AG09309 (cell line): ENCODE measurements around the gene LRRC7.

Source experiments
- DNase-seq: peaks from one replicate; pipeline ENCODE4 v3.0.0-alpha.2; 2010; ENCODE audit warnings: low read depth
- H3K4me3 ChIP-seq: 2 replicates; pipeline ENCODE4 v1.5.1; 2011; ENCODE audit warnings: mild to moderate bottlenecking, low read depth, low read length, moderate library complexity; ENCODE audit not compliant: control insufficient read depth
- CTCF ChIP-seq: IDR thresholded peaks from 2 replicates; pipeline ENCODE4 v1.5.1; 2011; ENCODE audit warnings: mild to moderate bottlenecking, low read depth, low read length, inconsistent platforms; ENCODE audit not compliant: insufficient read depth, control insufficient read depth; ENCODE audit errors: missing control alignments

The LRRC7 gene

GRCh38 chr1:69743146-69743545 lies 175.4 kb downstream of the LRRC7 start:
- no peak for DNase-seq
- H3K4me3 ChIP-seq: no peak overlapping the region
- TF ChIP-seq CTCF: no peak

- H3K4me3 ChIP-seq: no peak overlapping the region
- DNase-seq: no peak
- TF ChIP-seq CTCF: no peak
Observed at GRCh38 chr1:69744381-69744780, 176.7 kb downstream of the LRRC7 start.

GRCh38 chr1:69747207-69747606 lies 179.5 kb downstream of the LRRC7 start:
- TF ChIP-seq CTCF: no peak
- no peak for DNase-seq
- no peak overlapping the region for H3K4me3 ChIP-seq

GRCh38 chr1:69750638-69751037 lies 182.9 kb downstream of the LRRC7 start:
- no peak overlapping the region for H3K4me3 ChIP-seq
- TF ChIP-seq CTCF: no peak
- DNase-seq: no peak

- TF ChIP-seq CTCF: no peak
Observed at GRCh38 chr1:69752831-69753230, 185.1 kb downstream of the LRRC7 start.

GRCh38 chr1:69754521-69754920 lies 186.8 kb downstream of the LRRC7 start:
- no peak for DNase-seq
- no peak for TF ChIP-seq CTCF
- H3K4me3 ChIP-seq: no peak overlapping the region

More at GRCh38 chr1:69752831-69753230, 185.1 kb downstream of the LRRC7 start:
- no peak for DNase-seq
- H3K4me3 ChIP-seq: no peak overlapping the region

- DNase-seq: no peak
- no peak overlapping the region for H3K4me3 ChIP-seq
- no peak for TF ChIP-seq CTCF
Observed at GRCh38 chr1:69755647-69756046, 187.9 kb downstream of the LRRC7 start.
